ENCODE measurements around the gene BPIFB6. TPM values are rescaled to one million over a fixed set of nuclear protein-coding genes. Genes with fewer than 3 reads are reported as not detected.

The BPIFB6 gene
- total RNA-seq (2022; extraction: Qiagen RNA extraction; ENCODE audit: low read depth): not detected in 5 replicates

GRCh38 chr20:33031531-33031930, at the start of gene BPIFB6:
Gene BPIFB6 (plus strand): TSS chr20:33031648. CDS start chr20:33031648, 0 bp downstream.

GRCh38 chr20:33004141-33004751, 27.2 kb upstream of the BPIFB6 start, which contains the start of gene SUN5:
Gene SUN5 (minus strand): TSS chr20:33004433. CDS start chr20:33004340, 93 bp downstream.

GRCh38 chr20:33007376-33008335, 23.8 kb upstream of the BPIFB6 start, which contains the start of gene BPIFB2:
Gene BPIFB2 (plus strand): TSS chr20:33007704. CDS start chr20:33008575, 871 bp downstream.

GRCh38 chr20:33053291-33054106, 22.1 kb downstream of the BPIFB6 start, which contains the start of gene BPIFB3:
Gene BPIFB3 (plus strand): TSS chr20:33053903. CDS start chr20:33055436, 1,533 bp downstream.

GRCh38 chr20:33079259-33079658, 47.8 kb downstream of the BPIFB6 start, which contains the start of gene BPIFB4:
Gene BPIFB4 (plus strand): TSS chr20:33079643. CDS start chr20:33081527, 1,884 bp downstream.

Other genes starting within 250 kb of the BPIFB6 start
- gene MAPRE1, start 211.7 kb upstream of the BPIFB6 start, total RNA-seq (2022; extraction: Qiagen RNA extraction; ENCODE audit: low read depth): 134 to 153 TPM (median 143 TPM) in 5 replicates
- gene EFCAB8, start 172.7 kb upstream of the BPIFB6 start, total RNA-seq (2022; extraction: Qiagen RNA extraction; ENCODE audit: low read depth): not detected in 5 replicates
- not detected in 5 replicates for gene SUN5, start 27.2 kb upstream of the BPIFB6 start, total RNA-seq (2022; extraction: Qiagen RNA extraction; ENCODE audit: low read depth)
- not detected in 5 replicates for gene BPIFB2, start 23.9 kb upstream of the BPIFB6 start, total RNA-seq (2022; extraction: Qiagen RNA extraction; ENCODE audit: low read depth)
- gene BPIFB3, start 22.3 kb downstream of the BPIFB6 start, total RNA-seq (2022; extraction: Qiagen RNA extraction; ENCODE audit: low read depth): not detected in 5 replicates
- gene BPIFB4, start 48.0 kb downstream of the BPIFB6 start, total RNA-seq (2022; extraction: Qiagen RNA extraction; ENCODE audit: low read depth): not detected in 5 replicates
- 0.19 TPM in 1 of 5 replicates, not detected in the others for gene BPIFA2, start 136.5 kb downstream of the BPIFB6 start, total RNA-seq (2022; extraction: Qiagen RNA extraction; ENCODE audit: low read depth)
- gene BPIFA3, start 185.7 kb downstream of the BPIFB6 start, total RNA-seq (2022; extraction: Qiagen RNA extraction; ENCODE audit: low read depth): not detected in 5 replicates
- not detected in 5 replicates for gene BPIFA1, start 204.3 kb downstream of the BPIFB6 start, total RNA-seq (2022; extraction: Qiagen RNA extraction; ENCODE audit: low read depth)

Measured in A549 treated with GW870086 at 1 μM for 4 hours (cell line).